ENCODE data around the gene HS3ST6. TPM values are rescaled to one million over a fixed set of nuclear protein-coding genes. Genes with fewer than 3 reads are reported as not detected.
"Not testable (repeated sequence)": the region's sequence is repeated elsewhere in the genome, so short reads cannot be mapped to it uniquely, and the experiment has no call there.

Gene HS3ST6
- total and polyA plus RNA-seq, 9 of the 15 experiments (the other 6 are each of a cell fraction or from before 2014, with no cell fraction given), result not detected

- TF ChIP-seq POLR2AphosphoS5 (IDR thresholded peaks at IDR 0.05; ENCODE audit: control insufficient read depth, insufficient read depth, low read depth, low read length) (0 out of 2 replicates have a peak, but pooled peaks have one; percentile 20), NFYB (IDR thresholded peaks at IDR 0.05; ENCODE audit: extremely low read depth, insufficient read length) (peak; percentile 16), KDM5B (IDR thresholded peaks at IDR 0.05; ENCODE audit: insufficient replicate concordance, low read depth, low read length) (peak; percentile 34), TRIM24 (IDR thresholded peaks at IDR 0.05) (peak in 1 of 2 experiments; percentile 34; a peak in 1 of 4 replicates), ATF3 (IDR thresholded peaks at IDR 0.05) (peak; percentile 23; the same call in 1 of the 2 replicates), POLR2A (conservative IDR thresholded peaks at IDR 0.05) (peak; percentile 78), ZBTB33 (CRISPR knock-in tag; IDR thresholded peaks at IDR 0.05) (peak; percentile 98), SUPT5H (IDR thresholded peaks at IDR 0.05) (peak; percentile 66), RBFOX2 (IDR thresholded peaks at IDR 0.05; ENCODE audit: low read depth, low read length) (peak; percentile 42; the same call in 1 of the 2 replicates), POLR2G (IDR thresholded peaks at IDR 0.05; ENCODE audit: low read depth, low read length) (peak; percentile 24; the same call in 1 of the 2 replicates)
- intact Hi-C loops (cut with micrococcal nuclease); BruUV-seq (replicated peaks); in situ Hi-C loops (cut with MboI); H3K27ac ChIP-seq (ENCODE audit: extremely low read depth, low read depth, low read length); H3K9ac ChIP-seq (ENCODE audit: insufficient read depth in 1 of 2, low read depth in 2 of 2, low read length in 2 of 2); H3K4me3 ChIP-seq; H3K4me2 ChIP-seq (ENCODE audit: insufficient read depth, low read length); CTCF ChIA-PET (ENCODE audit: low intra/inter-chr PET ratio); H3K9me3 ChIP-seq (replicated peaks; ENCODE audit: control insufficient read depth, insufficient read depth, low read depth, low read length); ATAC-seq; H3K9me1 ChIP-seq (ENCODE audit: control insufficient read depth, insufficient read depth, low read length); H2AFZ ChIP-seq (ENCODE audit: low read depth, low read length); H3K27me3 ChIP-seq (ENCODE audit: control insufficient read depth in 2 of 2, insufficient read depth in 2 of 2, low read length in 2 of 2); TF ChIP-seq ATF3 (CRISPR knock-in tag; conservative IDR thresholded peaks at IDR 0.05): not testable (repeated sequence)
- Histone ChIP-seq H4K20me1 (replicated peaks; ENCODE audit: control insufficient read depth, insufficient read depth, low read length) (peaks cover 19% of the 10 kb centered on the region), H3K36me3 (ENCODE audit: control insufficient read depth, insufficient read depth, low read length) (peaks cover 22% of the 10 kb centered on the region; the same call in 2 of the 3 replicates), H3K79me2 (ENCODE audit: control insufficient read depth, insufficient read depth, low read length) (peaks cover 33% of the 10 kb centered on the region), H3K4me1 (replicated peaks in 1 of 2; ENCODE audit: control insufficient read depth in 2 of 2, insufficient read depth in 2 of 2, low read length in 2 of 2) (peaks cover 8 to 59% of the 10 kb centered on the region in 2 experiments; a peak in 4 of 5 replicates)
- FAIRE-seq (peak; percentile 23), DNase-seq (ENCODE audit: extremely low read depth in 1 of 4, low spot score in 3 of 4) (peak in 1 of 4 experiments; percentile 44)
- POLR2A ChIA-PET, result interaction anchor here (1.7 kb wide), 1 partner anchor 9 kb away, joined by 4 read pairs; the partner anchor contains the start of gene RNF151
- WGBS (ENCODE audit: insufficient coverage, low coverage, missing lambda C conversion rate), result 89% methylated on average over 15 of the region's 22 CpGs
These were observed 39.4 kb upstream of the HS3ST6 start for GRCh38 chr16:1957434-1958142.
